GM18511 (cell line): Measurements from ENCODE around the gene LRPAP1.

Experiments used
- ATAC-seq: cut with Tn5 transposase; IDR thresholded peaks from one replicate; pipeline ENCODE4 v1.9.1; 2021; ENCODE audit warnings: mild to moderate bottlenecking, moderate library complexity; ENCODE audit not compliant: unreplicated experiment

Gene LRPAP1

DNA sequence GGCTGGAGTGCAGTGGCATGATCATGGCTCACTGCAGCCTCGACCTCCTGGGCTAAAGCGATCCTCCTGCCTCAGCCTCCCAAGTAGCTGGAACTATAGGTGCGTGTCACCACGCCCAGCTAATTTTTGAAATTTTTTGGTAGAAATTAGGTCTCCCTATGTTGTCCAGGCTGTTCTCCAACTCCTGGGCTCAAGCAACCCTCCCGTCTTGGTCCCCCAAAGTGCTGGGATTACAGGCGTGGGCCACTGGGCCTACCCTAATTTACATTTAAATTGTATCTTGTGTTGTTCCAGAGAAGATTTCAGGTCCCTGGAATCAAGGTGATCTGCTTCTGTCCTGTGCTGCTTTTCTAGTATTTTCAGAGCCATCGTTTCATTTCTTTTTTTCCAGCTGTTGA, 1.2 kb upstream of the LRPAP1 start:
- ATAC-seq = no peak

DNA sequence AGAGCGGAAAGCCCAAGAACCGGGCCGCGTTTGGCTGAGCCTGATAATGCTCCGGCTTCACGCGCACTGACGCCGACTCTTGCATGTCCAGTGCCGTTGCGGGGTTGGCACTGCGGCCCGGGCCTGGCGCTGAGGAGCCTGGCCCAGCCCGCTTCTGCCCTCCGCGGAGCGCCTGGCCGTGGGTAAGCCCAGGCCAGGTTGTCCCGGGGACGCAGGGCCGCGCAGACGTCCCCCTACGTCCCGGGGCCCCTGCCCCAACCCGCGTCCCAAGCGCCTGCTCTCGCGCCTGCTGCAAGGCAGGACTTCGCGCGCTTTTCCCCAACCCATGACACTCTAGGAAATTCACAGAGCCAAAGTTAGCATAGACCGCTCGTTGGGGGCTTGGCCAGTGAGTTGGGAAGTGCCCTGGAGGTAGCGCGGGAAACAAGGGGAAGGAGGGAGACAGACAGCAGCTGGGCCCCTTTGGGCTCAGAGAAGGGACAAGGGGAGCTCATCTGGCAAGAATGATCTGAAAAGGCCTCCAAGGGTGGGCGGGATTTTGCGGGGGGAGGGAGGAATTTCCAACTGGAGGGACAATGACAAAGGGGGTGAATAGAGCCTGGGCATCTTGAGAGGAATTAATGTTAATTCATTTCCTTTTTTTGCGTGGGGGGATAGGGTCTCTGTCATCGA, 665 bp upstream of the LRPAP1 start:
- peak; percentile 49 for ATAC-seq

DNA sequence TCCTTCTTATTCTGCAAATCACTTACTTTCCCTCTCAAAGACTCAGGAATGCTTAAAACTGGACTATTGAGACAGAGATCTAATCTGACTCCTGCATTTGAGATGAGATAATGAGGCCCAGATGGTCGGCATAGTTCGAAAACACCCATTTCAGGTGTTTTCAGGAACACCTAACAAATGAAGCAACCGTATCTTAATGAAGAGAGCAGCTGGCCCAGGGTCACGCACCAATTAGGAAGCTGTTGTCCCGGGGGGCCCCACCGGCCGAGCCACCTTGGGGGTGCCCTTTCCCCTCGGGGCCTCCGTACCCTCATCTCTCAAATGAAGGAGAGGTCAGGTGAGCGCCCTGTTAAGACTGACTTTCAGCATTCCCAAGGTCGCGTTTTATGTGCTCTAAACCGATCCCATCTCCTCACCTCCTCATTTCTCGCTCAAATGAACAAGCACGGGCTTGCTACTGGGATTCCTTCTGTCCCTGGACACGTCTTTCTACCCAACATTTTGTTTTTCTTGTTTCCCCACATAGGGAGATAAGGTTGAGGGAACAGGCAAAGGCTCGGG, 824 bp downstream of the LRPAP1 start:
- no peak for ATAC-seq

DNA sequence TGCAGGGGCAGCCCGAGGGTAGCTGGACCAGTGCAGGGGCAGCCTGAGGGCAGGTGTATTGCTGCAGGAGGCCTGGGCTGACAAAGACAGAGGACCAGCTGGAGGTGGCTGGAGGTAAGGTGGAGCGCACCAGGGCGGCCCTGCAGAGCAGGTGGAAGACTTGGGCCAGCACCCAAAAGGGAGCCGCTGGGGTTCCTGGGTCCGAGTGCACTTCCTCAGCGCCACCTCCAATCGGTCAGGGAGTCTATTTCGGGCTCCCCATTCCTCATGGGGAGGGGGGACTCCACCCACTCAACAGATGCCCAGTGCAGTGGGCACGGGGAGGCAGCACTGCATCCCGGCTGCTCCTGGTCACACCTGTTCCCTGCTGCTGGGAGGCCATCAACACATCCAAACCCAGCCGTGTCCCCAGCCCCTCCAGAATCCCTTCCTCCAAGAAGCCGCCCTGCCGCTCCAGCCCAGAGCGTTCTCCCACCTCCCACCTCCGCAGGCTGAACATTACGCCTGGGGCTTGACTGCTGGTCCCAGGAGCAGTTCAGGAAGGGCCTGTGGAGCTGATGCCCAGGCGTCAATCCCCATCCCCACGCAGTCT, 1.5 kb downstream of the LRPAP1 start:
- ATAC-seq = no peak

DNA sequence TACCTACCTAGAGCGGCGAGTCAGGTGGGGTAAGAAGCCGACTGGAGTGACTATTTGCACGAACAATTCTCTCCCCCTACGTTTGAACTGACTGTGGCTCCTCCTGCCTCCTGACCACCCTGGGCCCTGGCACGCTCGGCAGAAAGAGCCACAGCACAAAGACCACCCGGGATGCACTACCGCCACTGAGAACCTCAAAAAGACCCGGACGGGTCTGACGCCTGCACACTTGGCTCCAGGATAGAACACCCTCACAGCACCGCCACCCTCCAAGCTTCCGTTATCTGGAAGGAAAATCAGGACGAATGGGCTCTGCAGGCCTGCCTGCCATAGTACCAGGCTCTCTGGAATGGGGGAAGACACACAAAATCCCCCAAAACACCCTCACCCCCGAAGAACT, 2.2 kb downstream of the LRPAP1 start:
- ATAC-seq = no peak

DNA sequence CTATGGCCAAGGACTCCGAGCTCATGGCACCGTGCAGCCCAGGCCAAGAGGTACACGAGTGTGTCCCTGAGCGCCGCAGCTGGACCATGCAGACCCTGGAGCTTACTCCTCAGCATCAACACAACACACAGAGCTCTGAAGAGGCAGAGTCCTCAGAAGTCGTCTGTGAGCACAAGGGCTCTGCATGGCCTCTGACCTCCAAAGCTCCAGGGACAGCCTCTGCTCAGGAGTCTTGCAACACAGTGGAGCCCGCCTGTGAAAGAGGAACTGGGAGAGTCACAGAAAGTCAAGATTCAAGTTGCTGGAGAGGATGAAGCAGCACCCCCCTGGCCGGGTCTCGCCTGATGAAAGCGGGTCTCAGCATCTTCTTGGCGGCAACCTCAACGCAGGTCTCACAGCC, 2.9 kb downstream of the LRPAP1 start:
- ATAC-seq = no peak

DNA sequence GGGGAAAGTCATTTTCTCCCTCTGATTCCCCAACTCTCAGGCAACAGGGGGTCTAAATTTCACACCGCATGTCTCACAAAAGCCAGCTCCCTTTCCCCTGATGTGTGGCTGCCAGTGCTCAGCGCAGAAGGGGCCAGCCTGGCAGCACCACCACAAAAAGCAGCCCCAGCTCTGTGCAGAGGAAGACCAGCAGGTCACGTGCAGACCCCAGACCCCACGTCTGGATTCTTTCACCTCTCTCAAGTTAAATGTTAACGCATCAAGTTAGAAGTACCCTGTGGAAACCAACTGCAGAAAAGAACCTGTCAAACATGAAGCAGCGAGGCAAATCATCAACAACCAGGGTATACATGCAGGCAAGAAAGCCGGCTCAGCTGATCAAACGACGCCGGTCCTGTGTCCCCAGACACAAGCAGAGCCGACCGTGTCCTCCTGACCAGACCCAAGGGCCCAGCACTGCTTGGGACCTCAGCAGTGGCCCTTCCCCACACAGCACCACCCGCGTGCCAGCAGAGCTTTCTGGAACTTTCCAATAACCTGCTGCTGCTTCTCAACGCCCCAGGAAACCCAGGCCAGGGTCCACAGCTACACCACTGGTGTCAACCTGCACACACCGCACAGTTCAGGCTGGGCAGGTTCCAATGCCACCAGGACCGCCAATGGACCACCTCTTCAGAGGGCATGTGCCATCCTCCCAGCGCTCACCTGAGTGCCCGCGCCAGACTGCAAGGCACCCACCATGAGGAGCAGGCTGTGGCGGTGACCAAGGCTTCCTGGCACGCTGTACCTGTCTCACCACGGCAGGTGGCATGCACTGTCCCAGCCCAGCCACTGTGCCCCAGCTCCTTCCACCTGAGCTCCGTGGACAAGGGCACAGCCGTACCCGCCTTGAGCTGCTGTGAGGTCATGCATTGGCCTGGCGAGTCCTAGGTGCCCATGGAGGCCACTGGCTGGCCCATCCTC, 4.0 kb downstream of the LRPAP1 start:
- no peak for ATAC-seq

DNA sequence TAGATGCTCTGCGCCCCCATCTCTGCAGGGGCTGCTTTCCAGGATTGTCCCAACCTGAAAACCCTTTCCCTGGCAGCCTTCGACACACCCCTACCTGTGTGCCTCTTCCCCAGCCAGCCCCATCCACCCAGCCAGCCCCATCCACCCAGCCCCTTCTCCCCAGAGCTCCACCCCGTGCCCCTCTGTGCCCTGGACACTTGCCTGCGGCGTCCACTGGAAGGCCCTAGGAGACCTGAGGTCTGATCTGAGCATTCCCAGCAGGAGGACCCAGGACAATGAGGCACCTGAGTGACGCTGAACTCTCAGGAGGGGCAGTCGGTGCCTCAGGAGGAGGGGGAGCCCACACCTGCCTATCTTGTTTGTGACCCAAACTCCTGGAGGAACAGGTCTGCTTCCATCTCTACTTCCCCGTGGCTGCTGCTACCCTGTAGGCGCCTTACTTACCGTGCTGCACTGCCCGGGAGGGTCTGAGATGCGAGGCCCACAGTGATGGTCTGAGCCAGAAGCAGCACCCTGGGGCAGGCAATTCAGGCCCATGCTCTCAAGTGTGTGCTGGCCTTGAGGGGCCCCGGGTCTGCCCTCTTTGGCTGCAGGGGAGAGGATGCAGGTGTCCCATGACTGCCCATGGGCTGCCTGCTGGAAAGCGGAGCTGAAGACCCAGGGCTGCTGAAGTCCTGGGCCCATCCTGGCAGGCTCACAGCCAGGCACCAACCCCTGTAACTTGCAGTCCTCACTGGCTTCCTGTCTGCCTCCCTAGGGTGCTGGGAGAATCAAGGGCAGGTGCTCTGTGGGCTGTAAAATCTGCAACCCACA, 4.9 kb downstream of the LRPAP1 start:
- no peak for ATAC-seq

DNA sequence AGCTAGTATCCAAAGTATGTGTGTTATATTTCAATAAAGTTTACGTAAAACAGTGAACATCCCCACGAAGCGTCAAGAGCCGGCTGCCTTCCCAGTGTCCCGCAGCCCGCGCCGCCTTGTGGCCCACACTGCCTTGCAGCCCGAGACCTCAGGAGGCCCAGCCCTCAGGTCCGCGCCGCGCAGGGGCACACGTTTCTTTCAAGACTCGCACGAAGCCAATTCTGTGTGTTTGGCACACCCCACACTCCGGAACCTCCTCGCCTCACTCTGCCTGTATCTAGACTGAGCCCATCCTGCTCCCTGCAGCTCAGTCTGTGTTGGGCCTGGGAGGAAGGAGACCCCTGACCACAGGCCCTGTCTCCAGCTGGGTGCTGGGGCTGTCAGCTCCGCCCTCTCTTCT, 5.8 kb downstream of the LRPAP1 start:
- no peak for ATAC-seq

DNA sequence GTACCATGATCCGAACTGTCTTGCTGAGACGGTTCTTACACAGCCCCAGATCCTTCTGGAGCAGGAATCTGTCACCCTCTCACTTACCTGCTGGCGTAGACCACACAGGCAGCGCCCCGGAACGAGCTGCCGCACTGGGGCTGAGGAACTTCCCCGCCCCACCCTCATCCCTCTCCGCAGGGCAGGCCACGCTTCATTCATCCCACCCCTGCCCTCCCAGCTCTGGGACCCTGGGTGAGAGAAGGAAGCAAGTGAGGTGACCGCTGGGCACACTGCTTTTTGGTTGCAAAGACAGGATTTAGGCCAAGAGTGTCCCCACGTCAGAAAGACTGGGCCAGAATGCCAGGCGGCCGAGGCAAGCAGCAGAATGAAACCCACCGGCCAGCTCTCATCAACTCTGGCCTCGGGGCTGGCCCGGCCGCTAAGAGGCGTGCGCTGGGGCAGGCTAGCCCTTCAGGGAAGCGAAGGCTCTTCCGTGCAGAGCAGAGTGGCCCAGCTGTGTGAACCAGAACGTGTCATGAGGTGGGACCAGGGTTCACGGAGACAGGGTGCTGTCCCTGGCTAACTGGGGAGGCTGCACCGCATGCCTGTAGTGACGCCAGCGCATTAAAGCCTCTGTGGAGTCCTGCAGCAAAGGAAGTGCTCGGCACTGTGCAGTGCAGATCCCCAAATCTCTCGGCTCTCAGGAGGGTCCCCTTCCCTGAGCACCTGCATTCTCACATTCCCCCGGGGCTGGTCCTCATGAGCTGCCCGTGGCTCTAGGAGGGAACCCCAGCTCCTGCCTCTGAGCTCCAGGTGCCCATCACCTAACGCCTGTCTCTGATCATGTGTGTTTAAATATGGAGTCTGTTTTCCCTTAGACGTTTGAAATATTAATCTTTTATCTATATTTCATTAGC, 6.4 kb downstream of the LRPAP1 start:
- no peak for ATAC-seq

DNA sequence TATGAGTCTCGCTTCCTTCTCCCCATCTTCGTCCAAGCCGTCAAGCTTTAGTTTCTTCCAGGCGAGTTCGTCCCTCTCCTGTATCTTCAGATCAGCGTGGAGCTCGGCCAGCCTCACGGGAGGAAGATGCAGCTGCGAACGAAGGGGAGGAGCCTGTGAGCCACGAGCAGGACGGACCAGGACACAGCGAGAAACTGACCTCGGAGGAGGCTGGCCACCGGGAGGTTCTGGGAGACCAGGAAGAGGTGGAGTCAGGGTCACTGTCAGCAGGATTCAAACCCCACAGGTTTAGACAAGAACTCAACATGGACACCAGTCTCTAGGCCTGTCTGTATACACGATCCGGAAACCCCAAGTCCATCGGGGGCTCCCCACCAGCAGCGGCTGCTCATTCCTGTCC, 7.3 kb downstream of the LRPAP1 start:
- no peak for ATAC-seq

DNA sequence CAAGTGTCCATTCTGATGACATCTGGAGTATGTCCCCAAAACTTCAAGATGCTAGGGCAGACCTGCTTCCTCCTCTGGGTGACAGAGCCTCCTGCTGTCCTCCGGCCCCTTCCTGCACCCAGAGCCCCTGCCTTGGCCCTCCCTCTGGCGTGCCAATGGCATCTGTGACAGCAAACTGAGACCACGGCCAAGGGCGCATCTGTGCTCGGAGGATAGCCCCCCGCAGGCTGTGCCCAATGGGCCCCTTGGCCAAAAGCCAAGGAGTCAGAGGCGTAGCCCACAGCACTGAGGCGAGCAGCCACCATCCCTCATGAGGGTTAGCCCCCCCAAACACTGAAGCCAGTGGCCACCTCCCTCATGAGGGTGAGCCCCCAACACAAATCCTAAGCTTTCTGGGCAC, 7.9 kb downstream of the LRPAP1 start:
- ATAC-seq = no peak

DNA sequence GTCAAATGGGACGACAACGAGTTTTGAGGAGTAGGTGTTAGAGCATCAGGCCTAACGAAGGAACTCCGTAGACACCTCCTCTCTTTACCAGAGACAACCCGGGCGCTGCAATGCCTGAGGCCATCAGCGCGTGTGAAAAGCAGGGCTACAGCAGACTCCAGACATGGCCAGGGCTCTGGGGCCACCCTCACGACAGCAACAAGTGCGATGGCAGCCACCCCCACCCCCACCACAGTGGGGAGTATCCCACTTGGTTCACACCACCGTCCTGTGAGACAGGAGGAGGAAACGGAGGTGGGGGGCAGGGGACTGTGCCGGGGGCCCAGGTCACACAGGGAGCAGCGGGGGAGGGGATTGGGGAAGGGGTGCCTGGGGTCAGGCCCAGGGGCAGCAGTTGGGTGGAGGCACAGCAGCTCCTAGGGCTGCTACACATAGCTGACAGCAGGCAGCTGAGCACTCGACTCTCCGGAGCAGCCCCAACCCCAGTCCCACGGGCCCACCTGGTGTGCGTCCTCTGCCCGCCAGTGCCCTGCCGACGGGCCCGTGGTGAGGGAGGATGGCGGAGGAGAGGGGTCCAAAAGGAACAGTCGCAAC, 8.5 kb downstream of the LRPAP1 start:
- no peak for ATAC-seq

DNA sequence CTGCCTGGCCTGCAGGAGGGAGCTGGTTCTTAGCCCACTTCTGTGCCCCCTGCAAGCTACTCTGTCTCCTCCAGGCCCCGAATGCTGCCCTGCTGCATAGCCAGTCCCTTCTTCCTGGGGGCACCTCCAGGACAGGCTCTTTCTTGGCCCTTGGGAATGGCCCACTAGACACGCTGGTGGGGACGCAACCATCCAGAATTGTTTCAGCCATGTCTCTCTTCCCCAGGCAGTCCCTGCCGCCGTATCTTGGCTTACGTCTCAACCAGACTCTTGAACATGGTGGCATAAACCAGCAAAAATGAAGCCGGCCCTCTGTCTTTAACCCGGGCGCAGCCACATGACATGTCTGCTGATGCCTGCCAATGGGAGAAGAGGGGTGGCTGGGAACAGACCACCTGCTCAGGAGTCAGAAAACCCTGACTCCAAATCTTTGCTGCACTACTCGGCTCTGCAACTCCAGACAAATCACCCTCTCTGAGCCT, 9.0 kb downstream of the LRPAP1 start:
- ATAC-seq = no peak

DNA sequence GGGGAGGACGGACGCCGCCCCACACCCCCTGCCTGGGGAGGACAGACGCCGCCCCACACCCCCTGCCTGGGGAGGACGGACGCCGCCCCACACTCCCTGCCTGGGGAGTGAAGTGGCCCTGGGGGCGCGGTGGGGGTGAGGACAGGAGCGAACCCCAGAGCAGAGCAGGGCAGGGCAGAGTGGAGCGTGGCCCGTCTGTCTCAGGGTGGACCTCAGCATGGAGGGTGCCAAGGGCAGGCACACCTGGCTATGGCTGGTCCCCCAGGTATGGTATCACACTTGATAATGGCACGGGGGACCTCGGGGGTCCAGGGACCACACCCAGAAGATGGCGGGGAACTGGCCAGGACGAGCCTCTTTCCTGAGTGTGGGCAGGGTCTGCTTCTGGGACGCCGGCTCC, 9.6 kb downstream of the LRPAP1 start:
- no peak for ATAC-seq

DNA sequence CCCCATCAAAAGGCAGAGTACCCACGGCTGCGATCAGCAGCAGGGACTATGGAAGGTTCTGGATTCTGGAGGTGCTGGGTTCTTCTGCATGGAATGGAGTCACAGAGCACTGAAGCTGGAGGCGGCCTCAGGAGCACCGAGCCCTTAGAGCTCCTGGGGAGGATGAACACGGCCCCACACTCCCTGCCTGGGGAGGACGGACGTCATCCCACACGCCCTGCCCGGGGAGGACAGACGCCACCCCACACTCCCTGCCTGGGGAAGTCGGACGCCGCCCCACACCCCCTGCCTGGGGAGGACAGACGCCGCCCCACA, 9.9 kb downstream of the LRPAP1 start:
- no peak for ATAC-seq

DNA sequence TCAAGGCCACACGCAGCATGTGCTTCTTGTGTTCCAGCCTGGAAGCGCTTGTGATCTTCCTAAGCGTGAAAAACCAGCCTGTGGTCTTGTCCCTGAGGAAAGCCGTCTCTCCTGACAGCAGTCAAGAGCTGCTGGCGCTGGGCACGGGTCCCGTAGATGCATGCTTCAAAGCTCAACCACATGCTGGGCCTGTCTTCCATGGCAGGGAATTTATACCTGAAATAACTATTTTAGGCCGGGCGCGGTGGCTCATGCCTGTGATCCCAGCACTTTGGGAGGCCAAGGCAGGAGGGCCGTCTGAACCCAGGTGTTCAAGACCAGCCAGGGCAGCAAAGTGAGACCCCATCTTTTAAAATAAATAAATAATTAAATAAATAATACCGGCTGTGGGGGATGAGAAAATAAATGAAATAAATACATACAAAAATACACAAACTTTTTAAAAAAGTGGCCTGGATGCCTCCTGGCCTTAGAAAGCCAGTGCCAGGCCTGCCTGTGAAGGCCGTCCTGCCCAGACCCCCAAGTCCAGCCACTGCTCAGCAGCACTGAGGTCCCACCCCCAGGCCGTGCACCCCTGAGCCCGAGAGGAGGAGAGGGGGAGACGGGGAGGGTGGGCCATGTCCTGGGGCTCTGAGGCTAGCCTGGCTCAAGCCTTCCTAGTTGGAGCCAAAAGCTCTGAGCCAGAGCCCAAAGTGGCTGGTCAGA, 10.4 kb downstream of the LRPAP1 start:
- no peak for ATAC-seq

DNA sequence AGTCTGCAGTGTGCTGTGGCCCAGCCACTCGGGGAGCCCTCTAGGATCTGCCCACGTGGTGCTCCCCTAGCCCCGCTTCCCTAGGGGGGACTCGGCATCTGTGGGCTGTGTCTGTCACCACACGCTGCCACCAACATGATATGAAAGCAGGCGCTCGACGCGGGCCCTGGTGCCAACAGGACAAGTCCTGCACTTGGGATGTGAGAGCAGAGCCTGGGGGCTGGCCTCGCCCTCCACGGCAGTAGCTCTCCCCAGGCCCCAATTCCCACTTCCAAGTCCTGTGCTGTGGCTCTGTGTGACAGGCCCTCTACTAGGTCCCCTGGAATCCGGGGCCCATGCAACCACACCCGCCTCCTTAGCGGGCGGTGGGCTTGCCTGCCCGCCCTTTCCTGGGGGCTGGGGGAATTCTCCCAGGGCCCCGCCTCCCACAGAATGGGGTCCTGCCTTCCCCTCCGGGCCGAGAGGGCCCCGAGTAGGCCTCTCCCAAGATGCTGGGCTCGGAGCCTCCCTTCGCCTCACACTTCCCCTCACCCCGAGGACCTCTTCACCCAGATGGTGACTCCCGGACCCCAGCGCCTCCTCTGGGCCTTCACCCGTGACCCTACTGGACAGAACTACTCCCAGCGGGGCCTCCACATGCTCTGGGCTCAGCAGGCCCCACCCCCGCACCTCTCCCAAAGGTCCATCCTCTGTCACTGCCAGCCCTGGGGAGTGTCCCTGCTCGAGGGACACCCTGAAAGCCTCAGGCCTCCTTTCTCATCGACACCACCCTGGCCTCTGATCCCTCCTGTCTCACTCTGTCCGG, 11.2 kb downstream of the LRPAP1 start:
- no peak for ATAC-seq
